T-helper 1 cell (primary cell): Measurements from ENCODE around the gene GJA9.

Experiments used
- DNase-seq, 5 donors: peaks; one replicate each; pipeline ENCODE4 v3.0.0-alpha.2; 2012 to 2020

The GJA9 gene

GRCh38 chr1:38829368-38829767 lies 52.0 kb downstream of the GJA9 start:
- no peak for DNase-seq

DNA sequence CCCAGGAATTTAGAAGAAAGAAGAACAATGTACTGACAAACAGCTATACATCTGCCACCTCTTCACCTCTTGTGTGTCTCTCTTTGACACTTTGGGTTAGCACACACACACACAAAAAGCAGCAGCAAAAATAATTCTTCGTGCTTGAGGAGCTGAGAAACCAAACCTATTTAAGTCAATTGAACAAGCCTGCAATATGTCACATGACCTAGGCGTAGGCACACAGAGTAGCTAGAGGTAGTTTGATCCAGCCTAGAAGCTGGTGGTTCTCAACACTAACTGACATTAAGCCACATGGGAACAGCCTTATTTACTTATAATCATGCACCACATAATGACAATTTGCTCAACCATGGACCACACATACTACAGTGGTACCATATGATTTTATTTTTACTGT lies 54.1 kb downstream of the GJA9 start:
- DNase-seq = no peak

DNA sequence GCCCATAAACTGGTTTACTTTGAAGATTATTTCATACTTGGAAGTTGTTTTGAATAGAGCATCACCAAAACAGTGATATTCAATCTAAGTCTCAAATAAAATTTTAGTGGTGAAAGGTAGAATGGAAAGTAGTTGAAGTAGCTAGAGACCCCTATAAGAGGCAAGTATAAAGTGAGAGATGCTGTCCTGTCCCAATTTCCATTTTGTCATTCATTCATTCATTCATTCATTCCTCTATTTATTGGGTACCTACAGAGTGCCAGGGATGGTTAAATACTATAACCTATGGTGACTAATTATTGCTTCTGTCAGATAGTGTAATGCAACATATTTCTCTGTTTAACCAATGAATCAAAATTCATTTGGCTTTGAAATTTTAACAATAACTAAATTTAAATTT lies 54.5 kb downstream of the GJA9 start:
- no peak for DNase-seq

GRCh38 chr1:38826262-38826661 lies 55.1 kb downstream of the GJA9 start:
- DNase-seq = no peak
